GM12878 (cell line): ENCODE data around the gene GJB6. TPM values are rescaled to one million over a fixed set of nuclear protein-coding genes. Genes with fewer than 3 reads are reported as not detected.

Experiments
- ATAC-seq: fragments of 200-7000 bp; cut with Tn5 transposase; 3 replicates; pipeline ENCODE4 v1.9.1; 2020; ENCODE audit warnings: mild to moderate bottlenecking, moderate library complexity
- BruUV-seq: library from RNA; stranded (reverse); fragments of 400-500 nt; replicated peaks from 2 replicates; lab custom pipeline; 2021; lab: Mats Ljungman, UMichigan
- CTCF ChIA-PET: fragments of 300-600 bp; sonication (Branson Sonifier 250); formaldehyde crosslinking; extraction: SDS; loops from one replicate; lab custom pipeline; 2021; ENCODE audit warnings: inconsistent platforms; lab: Yijun Ruan, JAX
- POLR2A ChIA-PET: fragments of 350-600 bp; formaldehyde crosslinking; extraction: SDS; loops from one replicate; lab custom pipeline; 2021; ENCODE audit warnings: inconsistent platforms; lab: Charles Lee
- RAD21 ChIA-PET: fragments of 300-600 bp; sonication (Branson Sonifier 250); formaldehyde crosslinking; loops from one replicate; lab custom pipeline; 2023; ENCODE audit warnings: antibody characterized with exemption; ENCODE audit not compliant: unreplicated experiment; lab: Charles Lee
- SMC1A ChIA-PET: fragments of 300-600 bp; sonication (Branson Sonifier 250); formaldehyde crosslinking; loops from one replicate; lab custom pipeline; 2023; ENCODE audit not compliant: unreplicated experiment, uncharacterized antibody; lab: Charles Lee
- DNase-seq: peaks from one replicate; pipeline ENCODE4 v3.0.0-alpha.2; 2011; ENCODE audit warnings: low read depth, low spot score
- FAIRE-seq: peaks from 3 replicates; lab custom pipeline; 2011; peaks lifted over from hg19 to GRCh38; lab: Jason Lieb, UNC
- H2AFZ ChIP-seq: 2 replicates; pipeline ENCODE4 v1.6.0; 2011; ENCODE audit warnings: low read depth, low read length, control low read depth; ENCODE audit not compliant: control insufficient read depth
- H3K27ac ChIP-seq: 2 replicates; pipeline ENCODE4 v1.5.1; 2011; ENCODE audit warnings: control low read depth; ENCODE audit not compliant: control insufficient read depth, insufficient read depth
- H3K27me3 ChIP-seq, 2 experiments: replicated peaks in 1 of 2; 2 replicates each; pipeline versions ENCODE4 v1.6.0 to v1.6.1; 2011; ENCODE audit warnings: low read length in 1 of 2; ENCODE audit not compliant: control insufficient read depth in 2 of 2, insufficient read depth in 2 of 2
- H3K36me3 ChIP-seq, 2 experiments: 2 replicates each; pipeline ENCODE4 v1.5.1; 2011; ENCODE audit warnings: low read length in 1 of 2; ENCODE audit not compliant: control insufficient read depth in 2 of 2, insufficient read depth in 2 of 2
- H3K4me1 ChIP-seq: 2 replicates; pipeline ENCODE4 v1.6.1; 2011; ENCODE audit warnings: mild to moderate bottlenecking, low read length, moderate library complexity, mixed read lengths; ENCODE audit not compliant: control insufficient read depth, insufficient read depth
- H3K4me2 ChIP-seq: 2 replicates; pipeline ENCODE4 v1.6.0; 2011; ENCODE audit warnings: control low read depth; ENCODE audit not compliant: control insufficient read depth, insufficient read depth
- H3K4me3 ChIP-seq: fragments of 200-600 bp; sonication (generic); 2 replicates; pipeline ENCODE4 v1.5.1; 2016
- H3K79me2 ChIP-seq: 2 replicates; pipeline ENCODE4 v1.6.0; 2011; ENCODE audit warnings: low read length; ENCODE audit not compliant: control insufficient read depth, insufficient read depth
- H3K9ac ChIP-seq: 2 replicates; pipeline ENCODE4 v1.8.0; 2011; ENCODE audit warnings: low read length, control low read depth, mixed read lengths; ENCODE audit not compliant: control insufficient read depth, insufficient read depth
- H3K9me3 ChIP-seq: replicated peaks from 3 replicates; pipeline ENCODE4 v1.5.1; 2011; ENCODE audit warnings: mild to moderate bottlenecking, low read length; ENCODE audit not compliant: control insufficient read depth, insufficient read depth
- H4K20me1 ChIP-seq: 2 replicates; pipeline ENCODE4 v1.6.0; 2011; ENCODE audit not compliant: control insufficient read depth, insufficient read depth
- CBFB ChIP-seq: IDR thresholded peaks from 2 replicates; pipeline ENCODE4 v1.6.1; 2016; ENCODE audit warnings: antibody characterized with exemption, low read depth
- ELK1 ChIP-seq: IDR thresholded peaks from 2 replicates; pipeline ENCODE4 v1.6.1; 2012; ENCODE audit warnings: low read depth, low read length, improper control_type of control experiment
- ESRRA ChIP-seq: IDR thresholded peaks from 2 replicates; pipeline ENCODE4 v1.6.1; 2012; ENCODE audit warnings: mild to moderate bottlenecking, low read length, improper control_type of control experiment
- HDAC2 ChIP-seq: fragments of 200-600 bp; sonication (generic); IDR thresholded peaks from 2 replicates; pipeline ENCODE4 v1.6.1; 2017
- MEF2B ChIP-seq: fragments of 450-650 bp; IDR thresholded peaks from 2 replicates; pipeline ENCODE4 v1.6.1; 2018; ENCODE audit warnings: mild to moderate bottlenecking, moderate library complexity; ENCODE audit not compliant: partially characterized antibody, poor library complexity, severe bottlenecking
- RBBP5 ChIP-seq: fragments of 200-600 bp; sonication (generic); conservative IDR thresholded peaks from 2 replicates; pipeline ENCODE4 v1.6.1; 2016
- SMARCA5 ChIP-seq: fragments of 450-650 bp; IDR thresholded peaks from 2 replicates; pipeline ENCODE4 v1.6.1; 2017; ENCODE audit warnings: mild to moderate bottlenecking
- SUPT20H ChIP-seq: IDR thresholded peaks from 2 replicates; pipeline ENCODE4 v1.6.1; 2011; ENCODE audit warnings: low read depth, mild to moderate bottlenecking, low read length, moderate library complexity, borderline replicate concordance; ENCODE audit not compliant: control insufficient read depth
- SUZ12 ChIP-seq: fragments of 200-600 bp; sonication (generic); IDR thresholded peaks from one replicate; pipeline ENCODE4 v1.6.1; 2018; ENCODE audit warnings: antibody characterized with exemption, mild to moderate bottlenecking; ENCODE audit not compliant: unreplicated experiment
- ZBTB33 ChIP-seq: fragments of 450-650 bp; IDR thresholded peaks from 2 replicates; pipeline ENCODE4 v1.6.1; 2017; ENCODE audit warnings: mild to moderate bottlenecking
- ZNF24 ChIP-seq: fragments of 450-650 bp; IDR thresholded peaks from 2 replicates; pipeline ENCODE4 v1.6.1; 2017; ENCODE audit warnings: antibody characterized with exemption, mild to moderate bottlenecking
- WGBS: methylation state at CpG from one replicate; pipeline ENCODE4 v1.1.6; 2016; ENCODE audit warnings: low lambda C conversion rate; ENCODE audit not compliant: insufficient replicate concordance, insufficient coverage; ENCODE audit errors: missing lambda C conversion rate; 5-methylcytosine and 5-hydroxymethylcytosine counted together
- in situ Hi-C: fragments of 300-500 bp; cut with MboI; formaldehyde crosslinking; loops from 9 replicates; pipeline ENCODE4 v1.14.3; 2018; ENCODE audit warnings: mixed read lengths
- intact Hi-C: fragments of 100-400 bp; cut with micrococcal nuclease; formaldehyde crosslinking; loops from one replicate; pipeline ENCODE4 v1.14.2; 2022; ENCODE audit not compliant: unreplicated experiment
- polyA plus RNA-seq, 11 experiments: library from polyadenylated mRNA; depleted of rRNA in 4 of 11; unstranded in 6 of 11; stranded (reverse) in 5 of 11; fragments of >200 nt; fragmentation: Nextera tagmentation in 4 of 11; fragmentation: Illumina TruSeq in 1 of 11; extraction: Ambion mirVana in 4 of 11; extraction: Trizol in 1 of 11; gene quantifications; 1 replicate in 1 of 11; 2 replicates in 10 of 11; pipeline versions ENCODE4 v1.2.1 to v1.2.3, GENCODE V29; 2011 to 2016; ENCODE audit warnings: inconsistent platforms in 2 of 11, missing spikeins in 2 of 11, low read depth in 1 of 11
- total RNA-seq, 4 experiments: library from RNA; depleted of rRNA in 3 of 4; stranded (reverse); fragments of >200 nt in 3 of 4; fragmentation: Illumina TruSeq in 1 of 4; extraction: Trizol in 1 of 4; gene quantifications; 2 replicates each; pipeline versions ENCODE4 v1.2.1 to v1.2.3, GENCODE V29; 2013 to 2021

GJB6 gene
- total and polyA plus RNA-seq, 10 of the 15 experiments (the other 5 are each of a cell fraction or from before 2014, with no cell fraction given) = 0.03 TPM; not detected in 9

- SMC1A ChIA-PET = no interaction called here
Observed at GRCh38 chr13:20241593-20241992, 9.5 kb upstream of the GJB6 start.

More at GRCh38 chr13:20241593-20241992, 9.5 kb upstream of the GJB6 start:
- CTCF ChIA-PET = no interaction called here
- H4K20me1 ChIP-seq = no peaks in the 10 kb centered on the region
- intact Hi-C loops = no loop called here
- no peaks in the 10 kb centered on the region for H3K36me3 ChIP-seq
- no peak overlapping the region for H3K27ac ChIP-seq
- DNase-seq = no peak
- no peak for ATAC-seq
- no peaks in the 10 kb centered on the region for H3K9me3 ChIP-seq
- POLR2A ChIA-PET = no interaction called here
- H3K9ac ChIP-seq = no peak overlapping the region
- TF ChIP-seq SMARCA5 = no peak
- TF ChIP-seq ELK1 = no peak
- TF ChIP-seq RBBP5 = no peak
- no peak for TF ChIP-seq SUZ12
- no peak for TF ChIP-seq CBFB
- no peak for TF ChIP-seq ESRRA
- TF ChIP-seq MEF2B = no peak
- no peak for TF ChIP-seq SUPT20H
- no peak for TF ChIP-seq ZBTB33
- TF ChIP-seq HDAC2 = no peak
- TF ChIP-seq ZNF24 = no peak
- WGBS = 3% methylated on average over 2 of the region's 2 CpGs
- no peak overlapping the region for H3K4me2 ChIP-seq
- RAD21 ChIA-PET = no interaction called here
- H3K27me3 ChIP-seq = no peaks in the 10 kb centered on the region; a peak in 1 of 4 replicates
- H3K4me1 ChIP-seq = no peaks in the 10 kb centered on the region
- no peaks in the 10 kb centered on the region for H3K79me2 ChIP-seq
- no peak overlapping the region for H2AFZ ChIP-seq
- H3K4me3 ChIP-seq = no peak overlapping the region
- FAIRE-seq = no peak
- in situ Hi-C loops = no loop called here
- BruUV-seq = no TSS peak
